Keratinocyte (primary cell): Measurements from ENCODE around the gene WDR87. TPM values are rescaled to one million over a fixed set of nuclear protein-coding genes. Genes with fewer than 3 reads are reported as not detected.

ENCODE experiments used
- DNase-seq: peaks from one replicate; pipeline ENCODE4 v3.0.0-alpha.2; 2011; ENCODE audit warnings: low read depth, missing footprints, low spot score
- FAIRE-seq: peaks from 2 replicates; lab custom pipeline; 2011; peaks lifted over from hg19 to GRCh38; lab: Jason Lieb, UNC
- H2AFZ ChIP-seq: 2 replicates; pipeline ENCODE4 v1.6.0; 2012; ENCODE audit warnings: low read length, control low read depth, inconsistent platforms; ENCODE audit not compliant: control insufficient read depth
- H3K27ac ChIP-seq: 2 replicates; pipeline ENCODE4 v1.5.1; 2011; ENCODE audit warnings: low read length; ENCODE audit not compliant: control insufficient read depth, insufficient read depth
- H3K27me3 ChIP-seq: 3 replicates; pipeline ENCODE4 v1.6.0; 2011; ENCODE audit warnings: low read length; ENCODE audit not compliant: control insufficient read depth, insufficient read depth; ENCODE audit errors: extremely low read depth
- H3K36me3 ChIP-seq, 2 experiments: 2 replicates in 1 of 2; 3 replicates in 1 of 2; pipeline ENCODE4 v1.5.1; 2011; ENCODE audit warnings: low read length in 2 of 2, mild to moderate bottlenecking in 1 of 2; ENCODE audit not compliant: control insufficient read depth in 2 of 2, insufficient read depth in 2 of 2; ENCODE audit errors: extremely low read depth in 1 of 2
- H3K4me1 ChIP-seq: 3 replicates; pipeline ENCODE4 v1.5.1; 2011; ENCODE audit warnings: low read length; ENCODE audit not compliant: control insufficient read depth, insufficient read depth; ENCODE audit errors: extremely low read depth
- H3K4me2 ChIP-seq: 3 replicates; pipeline ENCODE4 v1.6.0; 2011; ENCODE audit warnings: low read depth, low read length; ENCODE audit not compliant: control insufficient read depth, insufficient read depth; ENCODE audit errors: extremely low read depth
- H3K4me3 ChIP-seq, 3 experiments: fragments of 200-600 bp in 1 of 3; sonication (generic) in 1 of 3; 2 replicates in 2 of 3; 3 replicates in 1 of 3; pipeline ENCODE4 v1.5.1; 2011 to 2016; ENCODE audit warnings: low read length in 3 of 3, mild to moderate bottlenecking in 3 of 3, control low read depth in 2 of 3, inconsistent platforms in 1 of 3, low read depth in 1 of 3, mixed read lengths in 1 of 3, mixed run types in 1 of 3, moderate library complexity in 1 of 3; ENCODE audit not compliant: control insufficient read depth in 2 of 3, insufficient read depth in 2 of 3; ENCODE audit errors: extremely low read depth in 1 of 3
- H3K79me2 ChIP-seq: 2 replicates; pipeline ENCODE4 v1.6.0; 2012; ENCODE audit warnings: low read length; ENCODE audit not compliant: control insufficient read depth, insufficient read depth
- H3K9ac ChIP-seq: 3 replicates; pipeline ENCODE4 v1.6.0; 2011; ENCODE audit warnings: low read length; ENCODE audit not compliant: control insufficient read depth, insufficient read depth; ENCODE audit errors: extremely low read depth
- H3K9me1 ChIP-seq: 3 replicates; pipeline ENCODE4 v1.6.0; 2011; ENCODE audit warnings: low read length; ENCODE audit not compliant: control insufficient read depth, insufficient read depth; ENCODE audit errors: extremely low read depth
- H3K9me3 ChIP-seq: 2 replicates; pipeline ENCODE4 v1.5.1; 2012; ENCODE audit warnings: low read depth, low read length; ENCODE audit not compliant: control insufficient read depth
- H4K20me1 ChIP-seq: 3 replicates; pipeline ENCODE4 v1.6.0; 2011; ENCODE audit warnings: low read length; ENCODE audit not compliant: control insufficient read depth, insufficient read depth; ENCODE audit errors: extremely low read depth
- EZH2 ChIP-seq: IDR thresholded peaks from one replicate; pipeline ENCODE4 v1.6.1; 2012; ENCODE audit warnings: inconsistent platforms, mild to moderate bottlenecking, low read length, moderate library complexity
- dilution Hi-C: fragments of 300-500 bp; cut with MboI; formaldehyde crosslinking; loops from one replicate; pipeline ENCODE4 v1.7.0; 2020; ENCODE audit warnings: low sequenced_read_pairs; ENCODE audit not compliant: extremely low pct_ligation_motif_present
- polyA plus RNA-seq, 5 experiments: library from polyadenylated mRNA; depleted of rRNA in 3 of 5; stranded (reverse) in 3 of 5; stranded (forward) in 1 of 5; unstranded in 1 of 5; fragments of >200 nt; gene quantifications; 1 replicate in 1 of 5; 2 replicates in 3 of 5; 3 replicates in 1 of 5; pipeline versions ENCODE4 v1.2.1 to v1.2.3, GENCODE V29; 2011 to 2012; ENCODE audit warnings: missing spikeins in 2 of 5, low read depth in 1 of 5, low replicate concordance in 1 of 5
- TF ChIP-seq, protein P1 (sequence below), 3 experiments: IDR thresholded peaks in 1 of 3; conservative IDR thresholded peaks in 1 of 3; optimal IDR thresholded peaks in 1 of 3; 2 replicates in 2 of 3; 3 replicates in 1 of 3; pipeline versions ENCODE3 to v1.5.1; 2011; ENCODE audit warnings: low read length in 3 of 3, mild to moderate bottlenecking in 3 of 3, moderate library complexity in 2 of 3, control low read depth in 1 of 3, inconsistent platforms in 1 of 3; ENCODE audit not compliant: insufficient read depth in 2 of 3; ENCODE audit errors: extremely low read depth in 1 of 3

WDR87 gene
- polyA plus RNA-seq, 1 donor (not counting 4 experiments of a cell fraction or from before 2014, with no cell fraction given) = not detected

DNA sequence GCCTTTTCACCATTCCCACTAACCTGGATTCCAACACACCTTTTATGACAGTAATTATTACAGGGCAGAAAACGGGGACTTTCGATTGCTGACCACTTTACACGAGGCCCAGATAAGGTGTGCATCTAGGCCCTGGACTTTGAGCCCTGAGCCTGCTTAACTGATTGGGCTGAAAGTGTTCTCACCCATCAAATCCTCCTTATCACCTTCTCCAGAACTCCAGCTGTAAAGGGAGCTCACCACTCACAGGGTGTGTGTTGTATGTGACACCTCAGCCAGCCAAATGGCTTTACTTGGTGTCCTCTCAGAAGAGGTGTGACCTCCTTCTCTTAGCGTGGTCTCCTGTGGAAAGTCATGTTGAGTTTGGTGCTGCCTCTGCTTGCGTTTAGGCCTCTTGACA is 37.1 kb upstream of the WDR87 start:
- Histone ChIP-seq H3K4me2 (no peak overlapping the region), H3K4me3 (no peak overlapping the region), H2AFZ (no peak overlapping the region), H4K20me1 (no peaks in the 10 kb centered on the region), H3K9me3 (no peaks in the 10 kb centered on the region), H3K27me3 (no peaks in the 10 kb centered on the region), H3K79me2 (peaks cover 8% of the 10 kb centered on the region), H3K9me1 (no peaks in the 10 kb centered on the region), H3K4me1 (no peaks in the 10 kb centered on the region), H3K27ac (no peak overlapping the region), H3K9ac (no peak overlapping the region), H3K36me3 (peaks cover 0 to 6% of the 10 kb centered on the region in 2 experiments)
- dilution Hi-C loops = no loop called here
- DNase-seq (no peak), FAIRE-seq (no peak)
- TF ChIP-seq, protein P1, sequence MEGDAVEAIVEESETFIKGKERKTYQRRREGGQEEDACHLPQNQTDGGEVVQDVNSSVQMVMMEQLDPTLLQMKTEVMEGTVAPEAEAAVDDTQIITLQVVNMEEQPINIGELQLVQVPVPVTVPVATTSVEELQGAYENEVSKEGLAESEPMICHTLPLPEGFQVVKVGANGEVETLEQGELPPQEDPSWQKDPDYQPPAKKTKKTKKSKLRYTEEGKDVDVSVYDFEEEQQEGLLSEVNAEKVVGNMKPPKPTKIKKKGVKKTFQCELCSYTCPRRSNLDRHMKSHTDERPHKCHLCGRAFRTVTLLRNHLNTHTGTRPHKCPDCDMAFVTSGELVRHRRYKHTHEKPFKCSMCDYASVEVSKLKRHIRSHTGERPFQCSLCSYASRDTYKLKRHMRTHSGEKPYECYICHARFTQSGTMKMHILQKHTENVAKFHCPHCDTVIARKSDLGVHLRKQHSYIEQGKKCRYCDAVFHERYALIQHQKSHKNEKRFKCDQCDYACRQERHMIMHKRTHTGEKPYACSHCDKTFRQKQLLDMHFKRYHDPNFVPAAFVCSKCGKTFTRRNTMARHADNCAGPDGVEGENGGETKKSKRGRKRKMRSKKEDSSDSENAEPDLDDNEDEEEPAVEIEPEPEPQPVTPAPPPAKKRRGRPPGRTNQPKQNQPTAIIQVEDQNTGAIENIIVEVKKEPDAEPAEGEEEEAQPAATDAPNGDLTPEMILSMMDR (optimal IDR thresholded peaks at IDR 0.05 in 1 of 3, IDR thresholded peaks at IDR 0.05 in 1 of 3, conservative IDR thresholded peaks at IDR 0.05 in 1 of 3; ENCODE audit: extremely low read depth in 1 of 3, insufficient read depth in 2 of 3, low read length in 3 of 3) = no peak
- TF ChIP-seq EZH2 = no peak

DNA sequence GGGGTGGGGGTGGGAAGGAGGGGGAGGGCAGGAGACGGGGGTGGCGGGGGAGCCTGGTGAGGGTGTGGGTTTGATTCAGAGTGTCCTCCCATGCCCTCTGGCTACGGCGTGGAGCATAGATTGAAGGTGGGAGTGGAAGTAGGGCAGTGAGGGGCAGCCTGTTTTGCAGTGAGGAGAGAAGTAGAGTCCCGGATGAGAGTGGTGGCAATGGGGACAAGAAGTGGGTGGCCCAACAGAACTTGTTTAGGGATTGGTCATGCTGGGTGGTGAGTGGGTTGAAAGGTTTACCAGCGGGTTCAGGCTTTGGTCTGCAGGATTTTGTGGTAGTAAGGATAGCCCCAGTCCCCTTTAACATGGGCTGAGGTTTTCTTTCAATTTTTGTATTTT is 36.1 kb upstream of the WDR87 start:
- no peak for FAIRE-seq
- dilution Hi-C loops = no loop called here

More for the DNA sequence above, 36.1 kb upstream of the WDR87 start:
- TF ChIP-seq, protein P1 (optimal IDR thresholded peaks at IDR 0.05 in 1 of 3, IDR thresholded peaks at IDR 0.05 in 1 of 3, conservative IDR thresholded peaks at IDR 0.05 in 1 of 3; ENCODE audit: extremely low read depth in 1 of 3, insufficient read depth in 2 of 3, low read length in 3 of 3) = no peak
- TF ChIP-seq EZH2 = no peak
- Histone ChIP-seq H3K36me3 (peaks cover 0 to 6% of the 10 kb centered on the region in 2 experiments), H3K9me3 (no peaks in the 10 kb centered on the region), H3K4me3 (no peak overlapping the region), H3K9ac (no peak overlapping the region), H3K4me1 (no peaks in the 10 kb centered on the region), H3K9me1 (no peaks in the 10 kb centered on the region), H2AFZ (no peak overlapping the region), H4K20me1 (no peaks in the 10 kb centered on the region), H3K4me2 (no peak overlapping the region), H3K27me3 (no peaks in the 10 kb centered on the region), H3K27ac (no peak overlapping the region), H3K79me2 (peaks cover 8% of the 10 kb centered on the region)
- no peak for DNase-seq
